Measurements from ENCODE around the gene PTX4. TPM values are rescaled to one million over a fixed set of nuclear protein-coding genes. Genes with fewer than 3 reads are reported as not detected.

The PTX4 gene
- total and polyA plus RNA-seq, 3 donors from 2014 or later: 1.3 to 3.4 (median 1.7) TPM

DNA sequence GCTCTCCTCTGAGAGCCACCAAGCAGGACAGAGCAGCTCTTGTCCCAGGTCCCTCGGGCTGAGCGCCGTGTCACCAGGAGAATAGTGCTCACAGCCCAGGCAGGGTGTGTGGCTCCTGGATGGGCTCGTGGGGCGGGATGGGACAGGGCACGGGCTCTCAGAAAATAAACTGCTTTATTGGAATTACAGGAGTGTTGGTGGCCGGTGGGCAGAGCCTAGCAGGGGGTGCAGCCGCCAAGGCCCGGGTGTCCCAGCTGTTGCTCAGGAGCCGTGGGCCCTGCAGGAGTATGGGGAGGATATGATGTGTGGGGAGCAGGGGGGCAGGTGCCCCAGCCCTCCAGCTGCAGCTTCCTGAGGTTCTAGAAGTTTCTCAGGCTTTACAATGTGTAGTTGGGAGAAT is 21.5 kb upstream of the PTX4 start:
- Histone ChIP-seq H3K9me3 (no peaks in the 10 kb centered on the region), H3K36me3 (ENCODE audit: low read depth, missing control alignments) (no peaks in the 10 kb centered on the region), H3K27me3 (no peaks in the 10 kb centered on the region), H3K4me1 (no peaks in the 10 kb centered on the region), H3K27ac (no peak overlapping the region), H3K4me3 (no peak overlapping the region)
- 96 to 100% methylated on average over 8 to 10 of the region's 10 CpGs for WGBS, 2 donors
- TF ChIP-seq POLR2A (IDR thresholded peaks at IDR 0.05): no peak
- TF ChIP-seq CTCF (IDR thresholded peaks at IDR 0.05): no peak
- no peak for DNase-seq
- intact Hi-C loops (cut with DNase I; ENCODE audit: low total_unique reads): no loop called here

- no peak for DNase-seq
- Histone ChIP-seq H3K36me3 (ENCODE audit: low read depth, missing control alignments) (no peaks in the 10 kb centered on the region), H3K27me3 (no peaks in the 10 kb centered on the region), H3K9me3 (no peaks in the 10 kb centered on the region), H3K4me3 (no peak overlapping the region), H3K4me1 (no peaks in the 10 kb centered on the region), H3K27ac (no peak overlapping the region)
- intact Hi-C loops (cut with DNase I; ENCODE audit: low total_unique reads): no loop called here
- WGBS, 2 donors: 86 to 88% methylated on average over 24 to 44 of the region's 44 CpGs
- no peak for TF ChIP-seq POLR2A (IDR thresholded peaks at IDR 0.05)
- no peak for TF ChIP-seq CTCF (IDR thresholded peaks at IDR 0.05)
Observed at GRCh38 chr16:1509307-1510221, 20.8 kb upstream of the PTX4 start.

- Histone ChIP-seq H3K27me3 (no peaks in the 10 kb centered on the region), H3K4me3 (no peak overlapping the region), H3K27ac (no peak overlapping the region), H3K36me3 (ENCODE audit: low read depth, missing control alignments) (no peaks in the 10 kb centered on the region), H3K4me1 (no peaks in the 10 kb centered on the region), H3K9me3 (no peaks in the 10 kb centered on the region)
- TF ChIP-seq CTCF (IDR thresholded peaks at IDR 0.05): no peak
- TF ChIP-seq POLR2A (IDR thresholded peaks at IDR 0.05): no peak
- DNase-seq: no peak
- WGBS, 2 donors: 85 to 93% methylated on average over 6 to 24 of the region's 24 CpGs
- intact Hi-C loops (cut with DNase I; ENCODE audit: low total_unique reads): no loop called here
Observed at GRCh38 chr16:1508494-1509187, 19.9 kb upstream of the PTX4 start.

DNA sequence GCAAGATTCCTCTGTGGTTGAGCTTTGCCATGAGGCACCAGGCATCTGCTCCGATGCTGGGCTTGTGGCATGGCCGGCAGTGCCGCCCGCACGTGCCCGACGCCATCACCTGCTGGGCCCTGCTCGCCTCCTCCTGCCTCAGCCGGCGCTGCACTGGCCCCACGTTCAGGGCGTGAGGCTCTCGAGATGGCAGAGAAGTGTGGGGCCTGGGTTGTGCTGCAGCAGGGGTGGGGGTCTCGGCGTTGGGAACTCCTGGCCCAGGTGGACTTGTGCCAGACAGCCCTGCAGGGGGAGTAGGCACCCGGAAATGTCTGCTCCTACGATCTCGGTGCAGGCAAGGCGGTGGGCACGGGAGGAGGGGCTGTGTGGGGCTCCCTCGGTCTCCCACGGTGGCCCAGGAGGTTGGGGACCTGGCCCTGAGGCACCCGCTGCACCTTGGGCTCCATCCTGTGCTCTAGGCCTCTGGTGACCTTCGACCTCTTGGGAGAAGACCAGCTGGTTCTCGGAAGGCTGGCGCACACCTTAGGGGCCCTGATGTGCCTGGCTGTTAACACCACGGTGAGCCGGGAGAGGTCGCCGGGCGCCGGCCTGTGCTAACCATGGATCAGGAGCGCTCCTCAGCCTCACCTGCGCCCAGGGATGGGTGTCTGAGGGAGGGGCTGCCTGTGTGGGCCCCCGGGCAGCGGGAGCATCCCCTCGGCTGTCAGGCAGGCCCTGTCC is 17.9 kb upstream of the PTX4 start:
- Histone ChIP-seq H3K36me3 (ENCODE audit: low read depth, missing control alignments) (no peaks in the 10 kb centered on the region), H3K27me3 (no peaks in the 10 kb centered on the region), H3K4me3 (no peak overlapping the region), H3K9me3 (no peaks in the 10 kb centered on the region), H3K27ac (no peak overlapping the region), H3K4me1 (no peaks in the 10 kb centered on the region)
- TF ChIP-seq CTCF (IDR thresholded peaks at IDR 0.05) (no peak), POLR2A (IDR thresholded peaks at IDR 0.05) (no peak)
- DNase-seq: no peak
- intact Hi-C loops (cut with DNase I; ENCODE audit: low total_unique reads): no loop called here
- WGBS, 2 donors: 91% methylated on average over 4 to 34 of the region's 37 CpGs
